GM21619 (cell line): ENCODE results near the gene AGAP1.

Source experiments
- ATAC-seq: cut with Tn5 transposase; IDR thresholded peaks from one replicate; pipeline ENCODE4 v1.9.1; 2021; ENCODE audit not compliant: unreplicated experiment

Gene AGAP1

GRCh38 chr2:235530735-235531134 is 36.9 kb downstream of the AGAP1 start:
- no peak for ATAC-seq

- no peak for ATAC-seq
Observed at GRCh38 chr2:235532307-235532706, 38.5 kb downstream of the AGAP1 start.

GRCh38 chr2:235533198-235533597 is 39.4 kb downstream of the AGAP1 start:
- no peak for ATAC-seq

GRCh38 chr2:235533616-235534385 is 40.0 kb downstream of the AGAP1 start:
- ATAC-seq, result no peak

- no peak for ATAC-seq
Observed at GRCh38 chr2:235534678-235535422, 41.0 kb downstream of the AGAP1 start.

GRCh38 chr2:235535423-235536130 is 41.7 kb downstream of the AGAP1 start:
- ATAC-seq, result no peak

- ATAC-seq, result no peak
Observed at GRCh38 chr2:235536711-235537110, 42.9 kb downstream of the AGAP1 start.

- no peak for ATAC-seq
Observed at GRCh38 chr2:235537186-235537585, 43.3 kb downstream of the AGAP1 start.

GRCh38 chr2:235537587-235537986 is 43.7 kb downstream of the AGAP1 start:
- no peak for ATAC-seq

- ATAC-seq, result no peak
Observed at GRCh38 chr2:235538144-235538639, 44.3 kb downstream of the AGAP1 start.

- no peak for ATAC-seq
Observed at GRCh38 chr2:235538981-235539380, 45.1 kb downstream of the AGAP1 start.

GRCh38 chr2:235539773-235540172 is 45.9 kb downstream of the AGAP1 start:
- ATAC-seq, result no peak

GRCh38 chr2:235541016-235541415 is 47.2 kb downstream of the AGAP1 start:
- no peak for ATAC-seq

- ATAC-seq, result no peak
Observed at GRCh38 chr2:235541838-235542549, 48.2 kb downstream of the AGAP1 start.

GRCh38 chr2:235542733-235543127 is 48.9 kb downstream of the AGAP1 start:
- ATAC-seq, result no peak

GRCh38 chr2:235543128-235543750 is 49.4 kb downstream of the AGAP1 start:
- no peak for ATAC-seq

GRCh38 chr2:235543851-235544688 is 50.2 kb downstream of the AGAP1 start:
- ATAC-seq, result no peak

- no peak for ATAC-seq
Observed at GRCh38 chr2:235544689-235544969, 50.8 kb downstream of the AGAP1 start.

GRCh38 chr2:235545339-235546150 is 51.7 kb downstream of the AGAP1 start:
- no peak for ATAC-seq
